Endodermal cell (in vitro differentiated cells): ENCODE data around the gene ZNF730. TPM values are rescaled to one million over a fixed set of nuclear protein-coding genes. Genes with fewer than 3 reads are reported as not detected.
"Not testable (repeated sequence)": the region's sequence is repeated elsewhere in the genome, so short reads cannot be mapped to it uniquely, and the experiment has no call there.

Experiments
- DNase-seq: peaks from one replicate; pipeline ENCODE4 v3.0.0-alpha.2; 2017
- H3K27ac ChIP-seq: 2 replicates; pipeline ENCODE4 v1.5.1; 2013; ENCODE audit warnings: mild to moderate bottlenecking, low read depth, low read length, moderate library complexity
- H3K27me3 ChIP-seq: 2 replicates; pipeline ENCODE4 v1.6.1; 2013; ENCODE audit warnings: mild to moderate bottlenecking, low read length, moderate library complexity; ENCODE audit not compliant: insufficient read depth, control insufficient read depth, poor library complexity, severe bottlenecking
- H3K36me3 ChIP-seq: 2 replicates; pipeline ENCODE4 v1.7.0; 2013; ENCODE audit warnings: mild to moderate bottlenecking, low read length, moderate library complexity; ENCODE audit not compliant: control insufficient read depth, insufficient read depth
- H3K4me1 ChIP-seq: one replicate; pipeline ENCODE4 v1.7.0; 2013; ENCODE audit warnings: low read length; ENCODE audit not compliant: control insufficient read depth, insufficient read depth
- H3K4me3 ChIP-seq: 2 replicates; pipeline ENCODE4 v1.5.1; 2013; ENCODE audit warnings: mild to moderate bottlenecking, low read length, moderate library complexity
- H3K9ac ChIP-seq: 2 replicates; pipeline ENCODE4 v1.6.1; 2013; ENCODE audit warnings: mild to moderate bottlenecking, low read length, moderate library complexity; ENCODE audit not compliant: poor library complexity, severe bottlenecking; ENCODE audit errors: extremely low read depth
- H3K9me3 ChIP-seq: 2 replicates; pipeline ENCODE4 v1.6.1; 2013; ENCODE audit warnings: mild to moderate bottlenecking, low read length, moderate library complexity; ENCODE audit not compliant: control insufficient read depth
- H3K27ac Mint-ChIP-seq: 2 replicates; pipeline ENCODE4 v1.8.0; 2020; ENCODE audit warnings: mixed read lengths
- H3K27me3 Mint-ChIP-seq: 2 replicates; pipeline ENCODE4 v1.8.0; 2021; ENCODE audit warnings: mild to moderate bottlenecking, mixed read lengths; ENCODE audit not compliant: insufficient read depth
- H3K36me3 Mint-ChIP-seq: 2 replicates; pipeline ENCODE4 v1.8.0; 2020; ENCODE audit warnings: low read depth, mixed read lengths
- H3K4me1 Mint-ChIP-seq: 2 replicates; pipeline ENCODE4 v1.8.0; 2020; ENCODE audit warnings: mixed read lengths
- H3K4me3 Mint-ChIP-seq: 2 replicates; pipeline ENCODE4 v1.8.0; 2020; ENCODE audit warnings: mild to moderate bottlenecking, moderate library complexity, mixed read lengths
- H3K9me3 Mint-ChIP-seq: 2 replicates; pipeline ENCODE4 v1.8.0; 2020; ENCODE audit warnings: mild to moderate bottlenecking, mixed read lengths
- WGBS, 2 experiments: methylation state at CpG; one replicate each; pipeline versions ENCODE4 v1.1.5 to v1.1.7; 2013; ENCODE audit warnings: missing lambda C conversion rate in 2 of 2, mixed read lengths in 1 of 2; ENCODE audit not compliant: insufficient coverage in 1 of 2, insufficient read length in 1 of 2; 5-methylcytosine and 5-hydroxymethylcytosine counted together
- total RNA-seq, 2 donors: library from RNA; stranded (reverse); fragmentation: NEBNext Ultra II Directional in 1 of 2; extraction: Animal tissue kit (Norgen Biotek cat#: 25700) in 1 of 2; gene quantifications; 2 replicates in 1 of 2; 3 replicates in 1 of 2; pipeline ENCODE4 v1.2.1, GENCODE V29; 2021
- TF ChIP-seq, protein P1 (sequence below): fragments of 200-600 bp; sonication (generic); conservative IDR thresholded peaks from 2 replicates; pipeline ENCODE4 v1.5.0; 2021; ENCODE audit warnings: antibody characterized with exemption, mild to moderate bottlenecking

Gene ZNF730
- total RNA-seq, 2 donors from 2014 or later, result 40.3 to 83.9 TPM

DNA sequence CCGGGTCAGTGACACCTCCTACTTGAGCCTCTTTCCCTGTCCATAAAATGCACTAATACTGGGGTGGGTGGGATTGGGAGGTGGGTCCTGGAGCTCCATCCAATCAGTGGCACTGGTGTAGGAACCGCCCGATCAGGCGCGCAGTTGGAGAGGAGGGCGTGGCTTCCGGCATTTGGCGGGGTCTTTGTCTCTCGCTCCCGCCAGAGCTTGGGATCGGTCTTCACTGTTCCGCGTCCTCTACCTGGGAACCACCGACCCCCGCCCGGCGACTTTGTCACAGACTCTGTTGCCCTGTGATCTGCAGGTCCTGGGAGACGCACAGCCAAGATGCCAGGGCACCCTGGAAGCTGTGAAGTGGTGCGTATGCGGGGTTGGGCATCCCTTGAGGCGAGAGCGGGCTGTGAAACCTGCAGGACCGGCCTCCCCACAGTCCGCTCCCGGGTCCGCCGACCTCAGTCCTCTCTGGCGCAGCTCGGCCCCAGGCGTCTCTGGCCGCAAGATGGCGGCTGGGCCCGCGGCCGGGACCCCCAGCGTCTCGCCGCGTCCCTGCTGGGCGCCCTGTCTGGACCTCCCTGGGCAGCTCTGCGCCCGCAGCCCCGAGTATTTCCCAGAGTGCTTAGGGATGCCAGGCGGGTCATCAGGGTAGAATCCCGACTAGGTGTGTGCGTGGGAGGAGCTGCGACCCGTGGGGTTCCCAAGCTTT, 41.6 kb upstream of the ZNF730 start:
- Mint-ChIP-seq H3K27ac (peak overlapping the region; percentile 99), H3K4me3 (peak overlapping the region; percentile 90), H3K4me1 (peaks cover 15% of the 10 kb centered on the region), H3K36me3 (peaks cover 18% of the 10 kb centered on the region), H3K9me3 (peaks cover 37% of the 10 kb centered on the region), H3K27me3 (peaks cover 15% of the 10 kb centered on the region)
- peaks cover 22% of the 10 kb centered on the region for H3K9me3 ChIP-seq
- peak overlapping the region; percentile 99 for H3K9ac ChIP-seq
- DNase-seq, result peak; percentile 98
- no peaks in the 10 kb centered on the region for H3K27me3 ChIP-seq
- peaks cover 4% of the 10 kb centered on the region for H3K4me1 ChIP-seq
- peak overlapping the region; percentile 100 for H3K27ac ChIP-seq
- peaks cover 27% of the 10 kb centered on the region for H3K36me3 ChIP-seq
- H3K4me3 ChIP-seq, result peak overlapping the region; percentile 83
- TF ChIP-seq, protein P1, sequence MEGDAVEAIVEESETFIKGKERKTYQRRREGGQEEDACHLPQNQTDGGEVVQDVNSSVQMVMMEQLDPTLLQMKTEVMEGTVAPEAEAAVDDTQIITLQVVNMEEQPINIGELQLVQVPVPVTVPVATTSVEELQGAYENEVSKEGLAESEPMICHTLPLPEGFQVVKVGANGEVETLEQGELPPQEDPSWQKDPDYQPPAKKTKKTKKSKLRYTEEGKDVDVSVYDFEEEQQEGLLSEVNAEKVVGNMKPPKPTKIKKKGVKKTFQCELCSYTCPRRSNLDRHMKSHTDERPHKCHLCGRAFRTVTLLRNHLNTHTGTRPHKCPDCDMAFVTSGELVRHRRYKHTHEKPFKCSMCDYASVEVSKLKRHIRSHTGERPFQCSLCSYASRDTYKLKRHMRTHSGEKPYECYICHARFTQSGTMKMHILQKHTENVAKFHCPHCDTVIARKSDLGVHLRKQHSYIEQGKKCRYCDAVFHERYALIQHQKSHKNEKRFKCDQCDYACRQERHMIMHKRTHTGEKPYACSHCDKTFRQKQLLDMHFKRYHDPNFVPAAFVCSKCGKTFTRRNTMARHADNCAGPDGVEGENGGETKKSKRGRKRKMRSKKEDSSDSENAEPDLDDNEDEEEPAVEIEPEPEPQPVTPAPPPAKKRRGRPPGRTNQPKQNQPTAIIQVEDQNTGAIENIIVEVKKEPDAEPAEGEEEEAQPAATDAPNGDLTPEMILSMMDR, result peak; percentile 19
- WGBS, 2 experiments, result 0 to 1% methylated on average over 14 to 48 of the region's 48 CpGs

DNA sequence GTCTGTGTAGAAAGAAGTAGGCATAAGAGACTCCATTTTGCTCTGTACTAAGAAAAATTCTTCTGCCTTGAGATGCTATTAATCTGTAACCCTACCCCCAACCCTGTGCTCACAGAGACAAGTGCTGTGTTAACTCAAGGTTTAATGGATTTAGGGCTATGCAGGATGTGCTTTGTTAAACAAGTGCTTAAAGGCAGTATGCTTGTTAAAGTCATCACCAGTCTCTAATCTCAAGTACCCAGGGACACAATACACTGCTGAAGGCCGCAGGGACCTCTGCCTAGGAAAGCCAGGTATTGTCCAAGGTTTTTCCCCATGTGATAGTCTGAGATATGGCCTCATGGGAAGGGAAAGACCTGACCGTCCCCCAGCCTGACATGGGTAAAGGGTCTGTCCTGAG, 39.0 kb upstream of the ZNF730 start:
- H3K4me1 Mint-ChIP-seq, result peaks cover 15% of the 10 kb centered on the region
- H3K36me3 Mint-ChIP-seq, result peaks cover 43% of the 10 kb centered on the region
- Histone ChIP-seq H3K4me3 (peak overlapping the region; percentile 83), H3K9me3 (peaks cover 42% of the 10 kb centered on the region), H3K36me3 (peaks cover 52% of the 10 kb centered on the region)
- H3K4me1 ChIP-seq, H3K27me3 Mint-ChIP-seq, H3K9ac ChIP-seq, H3K27ac ChIP-seq, H3K27me3 ChIP-seq: not testable (repeated sequence)
- peak; percentile 60 for DNase-seq
- WGBS, 2 experiments, result 38 to 54% methylated on average over 1 to 2 of the region's 2 CpGs
- peak overlapping the region; percentile 90 for H3K4me3 Mint-ChIP-seq
- peak overlapping the region; percentile 78 for H3K27ac Mint-ChIP-seq
- H3K9me3 Mint-ChIP-seq, result peaks cover 42% of the 10 kb centered on the region

DNA sequence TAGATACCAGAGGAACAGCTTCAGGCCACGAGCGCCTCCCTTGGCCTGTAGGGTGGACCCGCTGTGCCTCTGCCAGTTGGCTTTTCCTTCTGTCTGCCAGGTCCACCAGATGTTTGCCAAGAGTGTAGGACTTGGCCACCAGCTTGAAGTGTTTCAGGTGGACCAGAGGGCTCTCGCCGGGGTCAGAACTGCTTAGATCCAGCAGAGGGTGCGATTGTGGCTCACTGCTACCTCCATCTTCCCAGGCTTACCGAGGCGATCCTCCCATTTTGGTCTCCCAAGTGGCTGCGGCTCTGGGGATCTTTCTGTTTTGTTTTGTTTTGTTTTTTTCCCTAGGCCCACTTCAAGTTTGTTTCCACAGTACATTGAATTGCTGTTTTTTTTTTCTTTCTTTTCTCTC, 23.0 kb upstream of the ZNF730 start:
- Mint-ChIP-seq H3K36me3 (peaks cover 87% of the 10 kb centered on the region), H3K27ac (no peak overlapping the region), H3K9me3 (peaks cover 49% of the 10 kb centered on the region), H3K4me3 (no peak overlapping the region), H3K4me1 (no peaks in the 10 kb centered on the region), H3K27me3 (no peaks in the 10 kb centered on the region)
- no peak overlapping the region for H3K9ac ChIP-seq
- H3K9me3 ChIP-seq, result peaks cover 44% of the 10 kb centered on the region
- WGBS, 2 experiments, result 89 to 93% methylated on average over 9 of the region's 9 CpGs
- peak; percentile 60 for DNase-seq
- TF ChIP-seq, protein P1, result peak; percentile 53
- H3K4me1 ChIP-seq, result no peaks in the 10 kb centered on the region
- H3K36me3 ChIP-seq, result peaks cover 96% of the 10 kb centered on the region
- H3K27ac ChIP-seq, result no peak overlapping the region
- H3K4me3 ChIP-seq, result no peak overlapping the region
- no peaks in the 10 kb centered on the region for H3K27me3 ChIP-seq
